CD4-positive, alpha-beta T cell (primary cell): ENCODE results near the gene TRIM10. TPM values are rescaled to one million over a fixed set of nuclear protein-coding genes. Genes with fewer than 3 reads are reported as not detected.

Experiments used
- ATAC-seq: fragments of 200-7000 bp; cut with Tn5 transposase; one replicate; pipeline ENCODE4 v1.10.0; 2022; ENCODE audit warnings: mild to moderate bottlenecking; ENCODE audit not compliant: poor library complexity
- CTCF ChIA-PET: fragments of 350-600 bp; sonication (Branson Sonifier 250); formaldehyde crosslinking; loops from one replicate; lab custom pipeline; 2021; ENCODE audit warnings: antibody characterized with exemption, inconsistent platforms; lab: Charles Lee
- POLR2A ChIA-PET: fragments of 350-600 bp; sonication (Branson Sonifier 250); formaldehyde crosslinking; loops from one replicate; lab custom pipeline; 2021; ENCODE audit warnings: antibody characterized with exemption, inconsistent platforms; lab: Charles Lee
- DNase-seq, 14 experiments: peaks; one replicate each; pipeline ENCODE4 v3.0.0-alpha.2; 2013 to 2020; ENCODE audit warnings: mixed read lengths in 2 of 14
- H3K27ac ChIP-seq, 2 donors: one replicate each; pipeline versions ENCODE4 v1.5.1 to v1.7.0; 2013; ENCODE audit warnings: low read length in 2 of 2, low read depth in 1 of 2, mild to moderate bottlenecking in 1 of 2
- H3K27me3 ChIP-seq, 2 experiments: 1 replicate in 1 of 2; 2 replicates in 1 of 2; pipeline versions ENCODE4 v1.6.1 to v1.7.0; 2013; ENCODE audit warnings: low read length in 2 of 2, control low read depth in 1 of 2, mild to moderate bottlenecking in 1 of 2, moderate library complexity in 1 of 2; ENCODE audit not compliant: insufficient read depth in 2 of 2, control insufficient read depth in 1 of 2
- H3K36me3 ChIP-seq: one replicate; pipeline ENCODE4 v1.6.1; 2013; ENCODE audit warnings: low read length, control low read depth; ENCODE audit not compliant: insufficient read depth
- H3K4me1 ChIP-seq: one replicate; pipeline ENCODE4 v1.6.1; 2013; ENCODE audit warnings: low read length, control low read depth; ENCODE audit not compliant: insufficient read depth
- H3K4me3 ChIP-seq: one replicate; pipeline ENCODE4 v1.5.1; 2013; ENCODE audit warnings: mild to moderate bottlenecking, low read length, moderate library complexity
- H3K9me3 ChIP-seq, 2 experiments: 1 replicate in 1 of 2; 2 replicates in 1 of 2; pipeline versions ENCODE4 v1.6.1 to v1.7.0; 2013; ENCODE audit warnings: low read length in 2 of 2, mild to moderate bottlenecking in 2 of 2, control low read depth in 1 of 2, moderate library complexity in 1 of 2; ENCODE audit not compliant: control insufficient read depth in 1 of 2, insufficient read depth in 1 of 2
- H3K27ac Mint-ChIP-seq: one replicate; pipeline ENCODE4 v1.8.0; 2020; ENCODE audit warnings: mixed read lengths
- H3K27me3 Mint-ChIP-seq: one replicate; pipeline ENCODE4 v1.8.0; 2021; ENCODE audit warnings: mixed read lengths
- H3K36me3 Mint-ChIP-seq: one replicate; pipeline ENCODE4 v1.8.0; 2021; ENCODE audit warnings: low read depth, mixed read lengths
- H3K4me1 Mint-ChIP-seq: one replicate; pipeline ENCODE4 v1.8.0; 2021; ENCODE audit warnings: low read depth, mixed read lengths
- H3K4me3 Mint-ChIP-seq: one replicate; pipeline ENCODE4 v1.8.0; 2020; ENCODE audit warnings: mild to moderate bottlenecking, mixed read lengths
- H3K9me3 Mint-ChIP-seq: one replicate; pipeline ENCODE4 v1.8.0; 2020; ENCODE audit warnings: mixed read lengths
- CTCF ChIP-seq: fragments of 200-600 bp; IDR thresholded peaks from one replicate; pipeline ENCODE4 v1.8.0; 2022; ENCODE audit warnings: antibody characterized with exemption, mild to moderate bottlenecking
- intact Hi-C, 2 experiments: fragments of 100-400 bp; cut with DNase I in 1 of 2; cut with micrococcal nuclease in 1 of 2; formaldehyde crosslinking; loops; one replicate each; pipeline versions ENCODE4 v1.15.1 to v1.9.0; 2023 to 2025; cut with DNase I, micrococcal nuclease
- total RNA-seq, 174 experiments: library from RNA in 2 of 174; stranded (reverse) in 2 of 174; gene quantifications; one replicate each; pipeline ENCODE4 v1.2.3 and lab custom pipeline; 2021 to 2026

TRIM10 gene
- total RNA-seq, 2 experiments from 2014 or later, result not detected

DNA sequence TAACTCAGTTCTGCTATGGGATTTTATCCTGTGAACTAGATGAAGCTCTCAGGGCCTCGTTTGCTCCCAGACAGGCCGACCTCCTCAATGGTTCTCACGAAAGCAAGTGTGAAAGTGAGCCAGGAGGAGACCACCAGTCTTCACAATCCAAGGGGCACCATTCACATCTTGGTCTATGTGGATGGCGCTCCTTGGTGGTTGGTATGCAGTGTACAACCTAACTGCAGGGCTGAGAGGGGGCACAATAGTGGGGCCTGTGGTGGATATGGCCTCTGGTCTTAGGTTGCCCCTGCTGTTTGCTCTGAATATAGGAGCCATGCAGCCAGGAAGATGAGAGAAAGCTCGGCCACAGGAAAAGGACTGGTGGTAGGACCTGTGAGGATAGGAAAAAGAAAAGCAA is 27.5 kb upstream of the TRIM10 start:
- H3K27me3 ChIP-seq, result no peaks in the 10 kb centered on the region
- intact Hi-C loops, result no loop called here
- ATAC-seq (no peak), DNase-seq (no peak)
- no peaks in the 10 kb centered on the region for H3K9me3 Mint-ChIP-seq
- peaks cover 76% of the 10 kb centered on the region for H3K36me3 ChIP-seq
- no peak overlapping the region for H3K27ac Mint-ChIP-seq
- POLR2A ChIA-PET, result no interaction called here
- CTCF ChIA-PET, result no interaction called here
- H3K4me1 ChIP-seq, result no peaks in the 10 kb centered on the region
- H3K9me3 ChIP-seq, result no peaks in the 10 kb centered on the region
- no peak overlapping the region for H3K4me3 Mint-ChIP-seq
- H3K4me3 ChIP-seq, result no peak overlapping the region
- H3K36me3 Mint-ChIP-seq, result peaks cover 90% of the 10 kb centered on the region
- H3K4me1 Mint-ChIP-seq, result no peaks in the 10 kb centered on the region
- H3K27ac ChIP-seq, result no peak overlapping the region
- no peaks in the 10 kb centered on the region for H3K27me3 Mint-ChIP-seq
- TF ChIP-seq CTCF, result no peak

DNA sequence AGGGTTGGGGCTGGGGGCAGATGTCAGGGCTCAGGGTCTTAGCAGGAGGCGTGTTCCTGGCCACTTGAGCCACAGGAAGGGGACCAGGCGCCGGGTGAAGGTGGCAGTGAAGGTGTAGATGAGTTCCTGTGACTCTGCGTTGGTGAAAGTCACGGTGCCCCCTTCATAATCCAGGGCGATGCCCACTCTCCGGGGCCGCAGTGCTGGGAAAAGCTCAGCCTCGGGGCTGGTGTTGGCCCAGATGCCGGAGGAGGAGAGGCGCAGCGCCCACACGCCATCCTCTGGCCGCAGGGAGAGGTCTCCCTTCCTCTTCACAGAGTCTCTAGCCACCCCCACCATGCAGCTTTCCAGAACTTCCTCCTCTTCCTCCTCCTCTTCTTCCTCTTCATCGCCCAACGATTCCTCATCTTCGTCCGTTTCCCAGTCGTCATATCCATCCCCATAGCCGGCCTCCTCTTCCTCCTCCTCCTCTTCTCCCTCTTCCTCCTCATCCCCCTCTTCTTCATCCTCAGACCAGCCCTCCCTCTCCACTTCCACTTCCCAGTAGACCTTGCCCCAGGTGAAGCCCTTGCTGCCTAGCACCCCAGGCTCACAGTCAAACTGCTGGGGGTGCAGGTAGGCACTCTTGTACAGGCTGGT is 25.0 kb upstream of the TRIM10 start:
- H3K27ac ChIP-seq, result no peak overlapping the region
- Mint-ChIP-seq H3K4me1 (no peaks in the 10 kb centered on the region), H3K27me3 (no peaks in the 10 kb centered on the region), H3K27ac (no peak overlapping the region), H3K36me3 (peaks cover 67% of the 10 kb centered on the region), H3K4me3 (no peak overlapping the region), H3K9me3 (no peaks in the 10 kb centered on the region)
- intact Hi-C loops, result no loop called here
- peaks cover 0 to 9% of the 10 kb centered on the region in 2 experiments for H3K9me3 ChIP-seq
- no peak overlapping the region for H3K4me3 ChIP-seq
- TF ChIP-seq CTCF, result no peak
- no peaks in the 10 kb centered on the region for H3K27me3 ChIP-seq
- DNase-seq, result no peak
- POLR2A ChIA-PET, result no interaction called here
- CTCF ChIA-PET, result no interaction called here
- ATAC-seq, result no peak
- peaks cover 60% of the 10 kb centered on the region for H3K36me3 ChIP-seq
- no peaks in the 10 kb centered on the region for H3K4me1 ChIP-seq

DNA sequence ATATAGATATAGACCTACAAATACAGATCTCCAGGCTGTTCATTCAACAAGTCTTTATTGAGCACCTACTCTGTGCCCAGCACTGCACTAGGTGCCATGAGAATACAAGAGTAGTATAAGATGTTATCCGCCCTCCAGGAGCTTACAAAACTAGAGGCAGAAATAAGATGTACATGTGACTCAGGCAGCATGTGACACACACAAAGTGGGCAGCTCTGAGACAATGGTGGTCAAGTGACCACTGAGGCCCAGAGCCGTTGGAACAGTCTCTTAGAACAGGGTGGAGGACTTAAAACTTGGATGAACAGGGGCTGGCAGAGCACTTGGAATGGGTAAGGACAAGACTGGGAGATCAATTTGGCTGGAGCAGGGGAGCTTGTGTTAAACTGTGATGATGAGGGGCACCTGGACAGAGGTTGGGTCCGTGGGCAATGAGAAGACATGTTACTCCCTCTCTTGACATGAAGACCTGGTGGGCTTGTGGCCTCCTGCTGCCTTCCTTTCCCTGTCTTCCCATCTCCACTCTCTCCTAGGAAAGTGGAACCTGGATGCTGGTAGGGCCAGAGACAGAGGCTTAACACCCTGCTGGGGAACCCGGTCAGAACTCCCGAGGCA is 23.5 kb upstream of the TRIM10 start:
- H3K9me3 ChIP-seq, result peaks cover 6 to 14% of the 10 kb centered on the region in 2 experiments
- H3K36me3 ChIP-seq, result peaks cover 46% of the 10 kb centered on the region
- TF ChIP-seq CTCF, result no peak
- peaks cover 2% of the 10 kb centered on the region for H3K27me3 Mint-ChIP-seq
- ATAC-seq (no peak), DNase-seq (no peak)
- H3K27ac Mint-ChIP-seq, result peak overlapping the region; percentile 18
- peaks cover 4% of the 10 kb centered on the region for H3K9me3 Mint-ChIP-seq
- ChIA-PET CTCF (no interaction called here), POLR2A (no interaction called here)
- H3K4me1 Mint-ChIP-seq, result no peaks in the 10 kb centered on the region
- H3K36me3 Mint-ChIP-seq, result peaks cover 52% of the 10 kb centered on the region
- H3K27me3 ChIP-seq, result peaks cover 0 to 5% of the 10 kb centered on the region in 2 experiments
- H3K4me3 Mint-ChIP-seq, result no peak overlapping the region
- H3K4me1 ChIP-seq, result no peaks in the 10 kb centered on the region
- no peak overlapping the region for H3K4me3 ChIP-seq
- intact Hi-C loops, result no loop called here
- H3K27ac ChIP-seq, result no peak overlapping the region
